IPS-20b (cell line): Measurements from ENCODE around the gene NPEPL1.
"Not testable (repeated sequence)": the region's sequence is repeated elsewhere in the genome, so short reads cannot be mapped to it uniquely, and the experiment has no call there.

Experiments used
- H3K27ac ChIP-seq: one replicate; pipeline ENCODE4 v1.5.1; 2013; ENCODE audit warnings: low read length
- H3K27me3 ChIP-seq: 2 replicates; pipeline ENCODE4 v1.6.1; 2013; ENCODE audit warnings: mild to moderate bottlenecking, low read length, inconsistent platforms; ENCODE audit not compliant: insufficient read depth
- H3K36me3 ChIP-seq: 2 replicates; pipeline ENCODE4 v1.6.1; 2013; ENCODE audit warnings: low read depth, mild to moderate bottlenecking, inconsistent platforms, low read length, moderate library complexity; ENCODE audit not compliant: insufficient read depth
- H3K4me1 ChIP-seq: 2 replicates; pipeline ENCODE4 v1.6.1; 2013; ENCODE audit warnings: mild to moderate bottlenecking, control low read depth, inconsistent platforms, low read length, moderate library complexity; ENCODE audit not compliant: insufficient read depth
- H3K4me3 ChIP-seq: 2 replicates; pipeline ENCODE4 v1.5.1; 2013; ENCODE audit warnings: mild to moderate bottlenecking, low read length, inconsistent platforms
- H3K9ac ChIP-seq: 2 replicates; pipeline ENCODE4 v1.6.1; 2013; ENCODE audit warnings: low read depth, mild to moderate bottlenecking, inconsistent platforms, low read length, moderate library complexity
- H3K9me3 ChIP-seq: 2 replicates; pipeline ENCODE4 v1.6.1; 2013; ENCODE audit warnings: mild to moderate bottlenecking, low read depth, low read length, inconsistent platforms; ENCODE audit not compliant: insufficient read depth

Gene NPEPL1

GRCh38 chr20:58742668-58743566 lies 50.3 kb downstream of the NPEPL1 start:
- no peaks in the 10 kb centered on the region for H3K4me1 ChIP-seq
- H3K36me3 ChIP-seq = no peaks in the 10 kb centered on the region
- peaks cover 15% of the 10 kb centered on the region for H3K27me3 ChIP-seq
- no peak overlapping the region for H3K4me3 ChIP-seq
- no peak overlapping the region for H3K27ac ChIP-seq
- H3K9ac ChIP-seq = no peak overlapping the region
- peaks cover 8% of the 10 kb centered on the region; the same call in 1 of the 2 replicates for H3K9me3 ChIP-seq

GRCh38 chr20:58743929-58744534 lies 51.4 kb downstream of the NPEPL1 start:
- no peak overlapping the region for H3K9ac ChIP-seq
- no peak overlapping the region for H3K4me3 ChIP-seq
- peaks cover 18% of the 10 kb centered on the region for H3K27me3 ChIP-seq
- H3K4me1 ChIP-seq = no peaks in the 10 kb centered on the region
- peaks cover 3% of the 10 kb centered on the region; the same call in 1 of the 2 replicates for H3K9me3 ChIP-seq
- no peaks in the 10 kb centered on the region for H3K36me3 ChIP-seq
- no peak overlapping the region for H3K27ac ChIP-seq

- Histone ChIP-seq H3K4me1 (no peaks in the 10 kb centered on the region), H3K9ac (no peak overlapping the region), H3K27me3 (peaks cover 21% of the 10 kb centered on the region)
Observed at GRCh38 chr20:58744836-58745235, 52.2 kb downstream of the NPEPL1 start.

GRCh38 chr20:58745391-58745790 lies 52.8 kb downstream of the NPEPL1 start:
- Histone ChIP-seq H3K4me1 (no peaks in the 10 kb centered on the region), H3K9ac (no peak overlapping the region), H3K27ac (no peak overlapping the region), H3K36me3 (no peaks in the 10 kb centered on the region), H3K27me3 (peaks cover 25% of the 10 kb centered on the region), H3K9me3 (no peaks in the 10 kb centered on the region), H3K4me3 (no peak overlapping the region)

More at GRCh38 chr20:58744836-58745235, 52.2 kb downstream of the NPEPL1 start:
- no peak overlapping the region for H3K27ac ChIP-seq
- no peaks in the 10 kb centered on the region for H3K9me3 ChIP-seq
- no peak overlapping the region for H3K4me3 ChIP-seq
- H3K36me3 ChIP-seq = no peaks in the 10 kb centered on the region

GRCh38 chr20:58746620-58747019 lies 54.0 kb downstream of the NPEPL1 start:
- Histone ChIP-seq H3K4me1 (no peaks in the 10 kb centered on the region), H3K9me3 (no peaks in the 10 kb centered on the region), H3K9ac (no peak overlapping the region), H3K36me3 (no peaks in the 10 kb centered on the region), H3K27ac (no peak overlapping the region), H3K4me3 (no peak overlapping the region), H3K27me3 (peaks cover 37% of the 10 kb centered on the region)

GRCh38 chr20:58747211-58747610 lies 54.6 kb downstream of the NPEPL1 start:
- H3K9ac ChIP-seq = no peak overlapping the region
- no peaks in the 10 kb centered on the region for H3K4me1 ChIP-seq
- H3K4me3 ChIP-seq = no peak overlapping the region
- H3K36me3 ChIP-seq = no peaks in the 10 kb centered on the region
- H3K9me3 ChIP-seq = no peaks in the 10 kb centered on the region
- no peak overlapping the region for H3K27ac ChIP-seq
- peaks cover 43% of the 10 kb centered on the region for H3K27me3 ChIP-seq

- Histone ChIP-seq H3K27me3 (peaks cover 57% of the 10 kb centered on the region), H3K27ac (no peak overlapping the region), H3K4me3 (no peak overlapping the region), H3K9ac (no peak overlapping the region), H3K9me3 (no peaks in the 10 kb centered on the region), H3K36me3 (no peaks in the 10 kb centered on the region), H3K4me1 (peaks cover 8% of the 10 kb centered on the region; the same call in 1 of the 2 replicates)
Observed at GRCh38 chr20:58748618-58749017, 56.0 kb downstream of the NPEPL1 start.

GRCh38 chr20:58749098-58749769 lies 56.6 kb downstream of the NPEPL1 start:
- Histone ChIP-seq H3K27ac (no peak overlapping the region), H3K4me3 (no peak overlapping the region), H3K4me1 (peaks cover 12% of the 10 kb centered on the region; the same call in 1 of the 2 replicates), H3K9ac (no peak overlapping the region), H3K36me3 (no peaks in the 10 kb centered on the region), H3K9me3 (no peaks in the 10 kb centered on the region), H3K27me3 (peaks cover 63% of the 10 kb centered on the region)

- H3K27me3 ChIP-seq = peaks cover 67% of the 10 kb centered on the region
- H3K9ac ChIP-seq = no peak overlapping the region
- no peaks in the 10 kb centered on the region for H3K9me3 ChIP-seq
- H3K4me1 ChIP-seq = peaks cover 12% of the 10 kb centered on the region; the same call in 1 of the 2 replicates
- no peaks in the 10 kb centered on the region for H3K36me3 ChIP-seq
- no peak overlapping the region for H3K27ac ChIP-seq
- no peak overlapping the region for H3K4me3 ChIP-seq
Observed at GRCh38 chr20:58749979-58750378, 57.4 kb downstream of the NPEPL1 start.

- H3K36me3 ChIP-seq, H3K4me3 ChIP-seq, H3K9me3 ChIP-seq, H3K27ac ChIP-seq, H3K9ac ChIP-seq: not testable (repeated sequence)
- peaks cover 73% of the 10 kb centered on the region for H3K27me3 ChIP-seq
- H3K4me1 ChIP-seq = peaks cover 12% of the 10 kb centered on the region; the same call in 1 of the 2 replicates
Observed at GRCh38 chr20:58750706-58751105, 58.1 kb downstream of the NPEPL1 start.

GRCh38 chr20:58751979-58752378 lies 59.4 kb downstream of the NPEPL1 start:
- Histone ChIP-seq H3K27me3 (peaks cover 65% of the 10 kb centered on the region), H3K4me3 (no peak overlapping the region), H3K27ac (no peak overlapping the region), H3K9ac (no peak overlapping the region), H3K9me3 (no peaks in the 10 kb centered on the region), H3K36me3 (no peaks in the 10 kb centered on the region), H3K4me1 (peaks cover 12% of the 10 kb centered on the region; the same call in 1 of the 2 replicates)
